Measurements from ENCODE around the gene SARDH.

GRCh38 chr9:133750982-133751649 is 13.0 kb upstream of the SARDH start:
- no peak for TF ChIP-seq BRCA1 (IDR thresholded peaks at IDR 0.05)
- no peak for TF ChIP-seq BRCA1 (CRISPR knock-in tag; IDR thresholded peaks at IDR 0.05)
- no peak for TF ChIP-seq CTCF (IDR thresholded peaks at IDR 0.05 in 2 of 3, conservative IDR thresholded peaks at IDR 0.05 in 1 of 3; ENCODE audit: insufficient read depth in 2 of 3, low read depth in 1 of 3, low read length in 3 of 3)
- TF ChIP-seq TARDBP (IDR thresholded peaks at IDR 0.05), result no peak
- TF ChIP-seq ZNF79 (CRISPR knock-in tag; IDR thresholded peaks at IDR 0.05; ENCODE audit: low read depth), result no peak
- TF ChIP-seq POLR2A (conservative IDR thresholded peaks at IDR 0.05), result no peak
- no peak for TF ChIP-seq BRF2 (IDR thresholded peaks at IDR 0.05; ENCODE audit: borderline replicate concordance, insufficient read depth, insufficient read length)
- TF ChIP-seq ZZZ3 (IDR thresholded peaks at IDR 0.05), result no peak
- no peak for TF ChIP-seq CEBPG (CRISPR knock-in tag; IDR thresholded peaks at IDR 0.05)
- no peak for TF ChIP-seq CEBPG (tag; conservative IDR thresholded peaks at IDR 0.05 in 1 of 2, IDR thresholded peaks at IDR 0.05 in 1 of 2)
- TF ChIP-seq SP2 (IDR thresholded peaks at IDR 0.05; ENCODE audit: extremely low read depth, low read depth, low read length, poor library complexity, severe bottlenecking), result no peak
- no peak for TF ChIP-seq ZNF384 (IDR thresholded peaks at IDR 0.05; ENCODE audit: low read depth, low read length)
- TF ChIP-seq ATF3 (IDR thresholded peaks at IDR 0.05), result no peak
- no peak for TF ChIP-seq ATF3 (CRISPR knock-in tag; conservative IDR thresholded peaks at IDR 0.05)
- no peak for TF ChIP-seq ETV6 (IDR thresholded peaks at IDR 0.05; ENCODE audit: borderline replicate concordance in 1 of 2, low read depth in 2 of 2, low read length in 1 of 2)
- no peak for TF ChIP-seq ETV6 (CRISPR knock-in tag; IDR thresholded peaks at IDR 0.05; ENCODE audit: borderline replicate concordance)
- TF ChIP-seq TEAD4 (IDR thresholded peaks at IDR 0.05; ENCODE audit: low read length), result no peak
- no peak for TF ChIP-seq TEAD4 (CRISPR knock-in tag; IDR thresholded peaks at IDR 0.05; ENCODE audit: borderline replicate concordance)
